A549 (cell line): ENCODE measurements around the gene ZNF274. TPM values are rescaled to one million over a fixed set of nuclear protein-coding genes. Genes with fewer than 3 reads are reported as not detected.

Source experiments
- ATAC-seq, 2 experiments: fragments of 200-7000 bp in 1 of 2; fragments of >200 bp in 1 of 2; cut with Nextera tagmentation in 1 of 2; cut with Tn5 transposase in 1 of 2; 3 replicates each; pipeline versions ENCODE4 v1.8.0 to v1.9.1; 2018 to 2020; ENCODE audit warnings: mild to moderate bottlenecking in 1 of 2, moderate library complexity in 1 of 2
- CTCF ChIA-PET: fragments of 300-600 bp; sonication (Branson Sonifier 250); formaldehyde crosslinking; extraction: SDS; loops from one replicate; lab custom pipeline; 2021; ENCODE audit warnings: antibody characterized with exemption, inconsistent platforms; lab: Yijun Ruan, JAX
- POLR2A ChIA-PET: fragments of 350-600 bp; formaldehyde crosslinking; extraction: SDS; loops from one replicate; lab custom pipeline; 2021; ENCODE audit warnings: antibody characterized with exemption, inconsistent platforms; lab: Yijun Ruan, JAX
- DNase-seq, 2 experiments: peaks; one replicate each; pipeline versions ENCODE4 v3.0.0 to v3.0.0-alpha.2; 2011 to 2016; ENCODE audit warnings: low read depth in 1 of 2, low spot score in 1 of 2
- FAIRE-seq: peaks from 2 replicates; lab custom pipeline; 2011; peaks lifted over from hg19 to GRCh38; lab: Jason Lieb, UNC
- H3K27ac ChIP-seq, 2 experiments: fragments of >200 bp; sonication (Bioruptor Twin); formaldehyde crosslinking; 3 replicates each; pipeline ENCODE4 v1.5.1; 2016 to 2017
- H3K4me1 ChIP-seq: fragments of >200 bp; sonication (Bioruptor Twin); formaldehyde crosslinking; 3 replicates; pipeline ENCODE4 v1.6.1; 2016
- H3K4me2 ChIP-seq: fragments of >200 bp; sonication (Bioruptor Twin); formaldehyde crosslinking; 3 replicates; pipeline ENCODE4 v1.6.1; 2016
- H3K4me3 ChIP-seq: fragments of >200 bp; sonication (Bioruptor Twin); formaldehyde crosslinking; 3 replicates; pipeline ENCODE4 v1.5.1; 2016
- H3K9me3 ChIP-seq: fragments of >200 bp; sonication (Bioruptor Twin); formaldehyde crosslinking; 3 replicates; pipeline ENCODE4 v1.6.1; 2016
- BCL3 ChIP-seq: fragments of >200 bp; sonication (Bioruptor Twin); formaldehyde crosslinking; IDR thresholded peaks from 3 replicates; pipeline ENCODE4 v1.6.1; 2016
- CBX8 ChIP-seq: fragments of 200-600 bp; sonication (generic); IDR thresholded peaks from 2 replicates; pipeline ENCODE4 v1.6.1; 2016
- E2F6 ChIP-seq: IDR thresholded peaks from 2 replicates; pipeline ENCODE4 v1.6.1; 2012; ENCODE audit warnings: low read depth, borderline replicate concordance
- FOSL2 ChIP-seq, 2 experiments: fragments of 450-650 bp in 1 of 2; fragments of >200 bp in 1 of 2; sonication (Bioruptor Twin) in 1 of 2; formaldehyde crosslinking; IDR thresholded peaks; 2 replicates each; pipeline versions ENCODE4 v1.5.0 to v1.6.1; 2016 to 2020; ENCODE audit warnings: mild to moderate bottlenecking in 1 of 2, moderate library complexity in 1 of 2
- FOXS1 ChIP-seq: fragments of 250-450 bp; sonication (Bioruptor Pico); IDR thresholded peaks from 2 replicates; pipeline ENCODE4 v1.5.0; 2020; ENCODE audit warnings: mild to moderate bottlenecking, moderate library complexity
- GATA3 ChIP-seq: IDR thresholded peaks from 2 replicates; pipeline ENCODE4 v1.6.1; 2012; ENCODE audit warnings: borderline replicate concordance
- HMGXB4 ChIP-seq: fragments of 250-450 bp; sonication (Bioruptor Pico); IDR thresholded peaks from 2 replicates; pipeline ENCODE4 v1.5.0; 2021; ENCODE audit warnings: mild to moderate bottlenecking, moderate library complexity, borderline replicate concordance
- REST ChIP-seq: fragments of 200-600 bp; sonication (generic); IDR thresholded peaks from 2 replicates; pipeline ENCODE4 v1.6.1; 2016; ENCODE audit warnings: antibody characterized with exemption, mild to moderate bottlenecking, moderate library complexity
- USF2 ChIP-seq: fragments of 450-650 bp; IDR thresholded peaks from 2 replicates; pipeline ENCODE4 v1.6.1; 2014; ENCODE audit warnings: antibody characterized with exemption
- ZSCAN20 ChIP-seq: fragments of 250-450 bp; sonication (Bioruptor Pico); IDR thresholded peaks from 2 replicates; pipeline ENCODE4 v1.8.0; 2022; ENCODE audit warnings: mild to moderate bottlenecking, moderate library complexity
- WGBS: methylation state at CpG from one replicate; pipeline ENCODE4 v1.1.6; 2017; ENCODE audit errors: missing lambda C conversion rate; 5-methylcytosine and 5-hydroxymethylcytosine counted together
- polyA plus RNA-seq, 4 experiments: library from polyadenylated mRNA; depleted of rRNA in 3 of 4; stranded (reverse); fragments of >200 nt; fragmentation: RNase III in 1 of 4; extraction: RNeasy Plus Mini Kit Qiagen cat#74134 plus additional on column Dnase treatment in 1 of 4; gene quantifications; 2 replicates in 3 of 4; 3 replicates in 1 of 4; pipeline ENCODE4 v1.2.3, GENCODE V29; 2011 to 2017

Gene ZNF274
- polyA plus RNA-seq, 2 of the 4 experiments (the other 2 are of a cell fraction), result 15.8 to 28.7 TPM

- ChIA-PET CTCF (interaction anchor here (0.6 to 1.7 kb wide), 2 partner anchors 12 to 348 kb away, joined by 3 to 4 read pairs; no protein-coding TSS in a partner anchor), POLR2A (no interaction called here)
- Histone ChIP-seq H3K27ac (no peak overlapping the region), H3K4me2 (no peak overlapping the region), H3K4me1 (no peaks in the 10 kb centered on the region), H3K4me3 (no peak overlapping the region)
- peak in 1 of 2 experiments; percentile 30 for DNase-seq
- FAIRE-seq, result no peak
- WGBS, result 19% methylated on average over 4 of the region's 4 CpGs
- TF ChIP-seq ZSCAN20 (CRISPR knock-in tag), result no peak
- no peak for TF ChIP-seq HMGXB4 (CRISPR knock-in tag)
- TF ChIP-seq FOXS1 (CRISPR knock-in tag), result no peak
- no peak for TF ChIP-seq USF2
- TF ChIP-seq REST, result no peak
- no peak for TF ChIP-seq CBX8
- TF ChIP-seq GATA3, result peak; percentile 51; the same call in 1 of the 2 replicates
- no peak for TF ChIP-seq E2F6
- TF ChIP-seq, all 56 proteins: peak for 1
- peaks cover 95% of the 10 kb centered on the region for H3K9me3 ChIP-seq
- ATAC-seq, result no peak
Observed at GRCh38 chr19:58166708-58167280, 16.1 kb upstream of the ZNF274 start.

GRCh38 chr19:58170860-58171259 lies 12.0 kb upstream of the ZNF274 start:
- H3K27ac ChIP-seq, result no peak overlapping the region
- ATAC-seq, result peak; percentile 74 to 84; a peak in 5 of 6 replicates
- TF ChIP-seq BCL3, result no peak
- no peak for TF ChIP-seq FOSL2 (IDR thresholded peaks at IDR 0.05)
- peak; percentile 23; the same call in 1 of the 2 replicates for TF ChIP-seq FOSL2 (CRISPR knock-in tag; IDR thresholded peaks at IDR 0.05)
- DNase-seq, result peak; percentile 19 to 71
- 0% methylated on average over 1 of the region's 1 CpG for WGBS
- no peak overlapping the region for H3K4me3 ChIP-seq
- no peak overlapping the region for H3K4me2 ChIP-seq
- ChIA-PET POLR2A (interaction anchor here (1.0 kb wide), 1 partner anchor 12 kb away, joined by 3 read pairs; the partner anchor contains the start of gene ZNF274), CTCF (no interaction called here)
- peaks cover 100% of the 10 kb centered on the region for H3K9me3 ChIP-seq
- no peak for FAIRE-seq
- no peaks in the 10 kb centered on the region for H3K4me1 ChIP-seq
